ENCODE results near the gene LSM14B. TPM values are rescaled to one million over a fixed set of nuclear protein-coding genes. Genes with fewer than 3 reads are reported as not detected.
"Not testable (repeated sequence)": the region's sequence is repeated elsewhere in the genome, so short reads cannot be mapped to it uniquely, and the experiment has no call there.

The LSM14B gene
- total RNA-seq, 2 donors from 2014 or later = 25.1 to 29.8 TPM

DNA sequence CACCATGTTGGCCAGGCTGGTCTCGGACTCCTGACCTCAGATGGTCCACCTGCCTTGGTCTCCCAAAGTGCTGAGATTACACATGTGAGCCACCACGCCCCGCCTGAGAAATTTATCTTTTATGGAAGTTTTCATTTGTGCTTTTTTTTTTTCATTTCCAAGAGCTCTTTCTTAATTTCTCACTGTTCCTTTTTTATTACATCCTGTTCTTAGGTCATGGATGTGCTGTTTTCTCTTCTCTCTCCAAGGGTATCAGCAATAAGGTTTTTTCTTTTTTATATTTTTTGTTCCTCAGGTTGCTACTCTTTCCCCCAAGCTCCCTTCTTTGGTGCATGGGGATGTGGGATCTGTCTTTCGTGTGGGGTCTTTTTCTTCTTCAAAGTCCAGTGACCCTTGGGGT is 21.2 kb upstream of the LSM14B start:
- H3K27me3 Mint-ChIP-seq = peaks cover 3% of the 10 kb centered on the region
- H3K4me3 Mint-ChIP-seq = no peak overlapping the region
- peaks cover 12% of the 10 kb centered on the region for H3K9me3 Mint-ChIP-seq
- H3K27ac Mint-ChIP-seq = no peak overlapping the region
- H3K36me3 Mint-ChIP-seq (ENCODE audit: low read depth) = no peaks in the 10 kb centered on the region
- ATAC-seq (replicated peaks) = no peak
- no peaks in the 10 kb centered on the region for H3K4me1 Mint-ChIP-seq

DNA sequence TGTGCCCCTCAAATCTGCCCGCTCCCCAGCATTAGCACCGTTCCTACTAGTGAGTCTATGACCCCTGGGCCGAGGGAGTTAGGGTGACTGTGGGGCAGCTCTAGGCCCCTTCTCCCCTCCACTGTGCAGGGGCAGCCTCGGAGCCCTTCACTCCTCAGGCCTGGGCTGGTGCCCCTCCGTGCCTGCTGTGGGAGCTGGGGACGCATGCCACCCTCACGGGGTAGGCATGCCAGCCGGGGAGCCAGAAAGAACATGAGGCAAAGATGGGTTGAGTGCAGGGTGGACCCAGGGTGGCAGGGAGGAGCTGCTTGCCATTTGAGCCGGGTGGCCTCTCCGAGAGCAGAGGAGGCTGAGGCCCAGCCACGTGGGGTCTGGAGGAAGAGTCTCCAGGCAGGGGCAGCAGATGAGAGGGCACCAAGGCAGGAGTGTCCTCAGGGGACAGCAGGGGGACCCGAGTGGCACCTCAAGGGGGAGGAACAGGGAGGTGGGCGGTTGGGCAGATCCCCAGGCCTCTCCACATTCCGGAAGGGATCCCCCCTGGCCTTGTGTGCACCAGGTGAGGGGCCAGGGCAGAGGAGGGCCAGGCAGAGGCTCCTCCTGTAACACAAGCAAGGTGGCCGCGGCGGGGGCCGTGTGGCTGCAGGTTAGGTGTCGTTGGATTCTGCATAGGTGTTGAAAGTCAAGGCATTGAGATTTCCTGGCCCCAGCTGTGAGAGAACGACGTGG is 18.6 kb upstream of the LSM14B start:
- Mint-ChIP-seq H3K4me3 (no peak overlapping the region), H3K36me3 (ENCODE audit: low read depth) (no peaks in the 10 kb centered on the region), H3K27me3 (peaks cover 3% of the 10 kb centered on the region), H3K4me1 (no peaks in the 10 kb centered on the region), H3K27ac (no peak overlapping the region), H3K9me3 (peaks cover 22% of the 10 kb centered on the region)
- no peak for ATAC-seq (replicated peaks)

DNA sequence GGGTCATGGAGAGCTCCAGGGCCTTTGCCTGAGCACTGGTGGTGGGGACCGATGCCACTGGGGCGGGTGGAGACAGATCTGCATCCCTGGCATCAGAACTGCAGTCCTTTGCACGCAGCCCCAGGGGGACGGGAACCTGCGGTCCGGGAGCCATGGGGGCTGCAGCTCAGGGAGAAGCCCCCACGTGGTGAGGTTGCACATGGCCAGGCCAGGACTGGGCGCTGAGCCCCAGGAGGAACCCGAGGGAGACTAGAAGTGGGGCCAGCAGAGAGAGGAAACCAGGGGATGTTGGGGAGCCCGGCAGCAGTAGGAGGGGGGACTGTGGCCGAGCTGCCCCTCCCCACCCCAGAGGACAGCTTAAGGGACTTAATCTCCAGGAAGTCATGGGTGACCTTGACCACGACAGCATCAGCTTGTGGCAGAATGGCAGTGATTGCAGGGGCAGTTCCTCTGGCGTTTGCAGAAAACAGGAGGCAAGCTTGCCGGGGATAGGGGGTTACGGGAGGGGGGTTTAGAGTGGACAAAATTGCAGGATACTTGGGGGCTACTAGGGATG is 18.0 kb upstream of the LSM14B start:
- peaks cover 3% of the 10 kb centered on the region for H3K27me3 Mint-ChIP-seq
- H3K9me3 Mint-ChIP-seq = peaks cover 25% of the 10 kb centered on the region
- no peak for ATAC-seq (replicated peaks)
- no peak overlapping the region for H3K4me3 Mint-ChIP-seq
- no peaks in the 10 kb centered on the region for H3K4me1 Mint-ChIP-seq
- peaks cover 3% of the 10 kb centered on the region for H3K36me3 Mint-ChIP-seq (ENCODE audit: low read depth)
- no peak overlapping the region for H3K27ac Mint-ChIP-seq

DNA sequence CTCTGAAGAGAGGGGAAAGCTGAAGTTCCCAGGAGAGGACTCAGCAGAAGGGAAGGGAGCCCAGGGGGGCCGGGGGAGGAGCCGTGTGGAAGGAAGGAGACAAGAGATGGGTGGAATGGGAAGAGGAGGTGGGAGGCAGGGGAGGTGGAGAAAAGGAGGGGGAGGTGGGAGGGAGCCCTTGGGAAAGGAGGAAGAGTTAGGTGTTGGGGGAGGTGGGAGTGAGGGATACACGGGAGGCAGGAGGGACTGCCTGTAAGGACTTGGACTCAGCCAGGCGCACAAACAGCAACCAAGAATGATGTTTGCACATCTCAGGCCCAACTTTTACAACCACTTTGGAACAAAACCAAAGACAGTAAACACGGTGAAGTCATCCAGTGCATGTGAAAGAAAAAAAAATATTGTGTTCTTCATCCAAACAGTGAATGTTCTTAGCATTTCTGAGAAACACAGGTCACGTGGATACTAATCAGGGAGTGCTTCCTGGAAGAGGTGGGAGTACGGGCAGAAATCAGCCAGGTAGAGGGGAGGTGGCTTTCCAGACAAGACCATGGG is 17.4 kb upstream of the LSM14B start:
- peaks cover 3% of the 10 kb centered on the region for H3K27me3 Mint-ChIP-seq
- H3K4me3 Mint-ChIP-seq = no peak overlapping the region
- no peaks in the 10 kb centered on the region for H3K4me1 Mint-ChIP-seq
- no peak for ATAC-seq (replicated peaks)
- H3K36me3 Mint-ChIP-seq (ENCODE audit: low read depth) = peaks cover 6% of the 10 kb centered on the region
- peaks cover 26% of the 10 kb centered on the region for H3K9me3 Mint-ChIP-seq
- no peak overlapping the region for H3K27ac Mint-ChIP-seq

DNA sequence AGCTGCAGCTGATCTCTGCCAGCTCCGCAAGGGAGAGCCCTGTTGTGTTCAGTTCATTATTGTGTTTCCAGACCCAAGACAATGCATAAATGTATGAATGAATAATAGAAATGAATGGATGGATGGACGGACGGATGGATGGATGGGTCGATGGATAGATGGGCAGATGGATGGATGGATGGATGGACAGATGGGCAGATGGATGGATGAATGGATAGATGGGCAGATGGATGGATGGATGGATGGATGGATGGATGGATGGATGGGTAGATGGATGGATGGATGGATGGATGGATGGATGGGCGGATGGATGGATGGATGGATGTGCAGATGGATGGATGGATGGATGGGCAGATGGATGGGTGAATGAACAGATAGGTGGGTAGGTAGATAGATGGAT is 16.7 kb upstream of the LSM14B start:
- Mint-ChIP-seq H3K4me1 (no peaks in the 10 kb centered on the region), H3K9me3 (peaks cover 26% of the 10 kb centered on the region), H3K36me3 (ENCODE audit: low read depth) (peaks cover 6% of the 10 kb centered on the region), H3K27me3 (peaks cover 3% of the 10 kb centered on the region), H3K27ac (no peak overlapping the region), H3K4me3 (no peak overlapping the region)
- no peak for ATAC-seq (replicated peaks)

DNA sequence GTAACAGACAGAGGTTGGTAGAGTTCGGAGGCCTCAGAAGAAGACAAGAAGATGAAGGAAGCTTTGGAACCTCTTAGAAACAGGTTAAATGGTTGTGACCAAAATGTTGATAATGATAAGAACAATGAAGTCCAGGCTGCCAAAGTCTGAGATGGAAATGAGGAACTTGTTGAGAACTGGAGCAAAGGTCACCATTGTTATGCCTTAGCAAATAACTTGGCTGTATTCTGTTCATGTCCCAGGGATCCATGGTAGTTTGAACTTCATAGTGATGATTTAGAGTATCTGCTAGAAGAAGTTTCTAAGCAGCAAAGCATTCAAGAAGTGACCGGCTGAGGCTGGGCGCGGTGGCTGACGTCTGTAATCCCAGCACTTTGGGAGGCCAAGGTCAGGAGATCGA is 11.1 kb upstream of the LSM14B start:
- ATAC-seq (replicated peaks) = no peak
- Mint-ChIP-seq H3K9me3 (peaks cover 19% of the 10 kb centered on the region), H3K27me3 (no peaks in the 10 kb centered on the region), H3K27ac (no peak overlapping the region), H3K4me1 (no peaks in the 10 kb centered on the region), H3K4me3 (no peak overlapping the region), H3K36me3 (ENCODE audit: low read depth) (peaks cover 6% of the 10 kb centered on the region)

DNA sequence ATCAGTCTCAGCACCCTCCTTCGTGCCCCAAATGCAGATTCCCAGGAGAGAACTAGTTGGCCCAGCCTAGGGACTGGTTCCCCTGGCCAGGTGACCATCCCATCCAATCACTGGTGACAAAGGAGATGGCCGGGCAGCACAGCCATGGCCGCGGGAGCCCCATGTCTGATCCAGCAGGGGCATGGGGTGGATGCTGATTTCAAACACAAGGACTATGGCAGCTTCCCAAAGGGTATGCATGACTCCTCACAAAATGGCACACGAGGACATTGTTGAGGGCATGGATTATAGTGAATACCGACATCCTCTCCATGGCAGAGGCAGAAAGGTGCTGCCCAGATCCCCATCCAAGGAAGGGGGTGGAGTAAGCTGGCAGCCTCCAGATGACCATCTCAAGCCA is 9.9 kb upstream of the LSM14B start:
- peaks cover 3% of the 10 kb centered on the region for H3K4me1 Mint-ChIP-seq
- H3K27ac Mint-ChIP-seq = no peak overlapping the region
- H3K9me3 Mint-ChIP-seq = peaks cover 14% of the 10 kb centered on the region
- H3K27me3 Mint-ChIP-seq = no peaks in the 10 kb centered on the region
- ATAC-seq (replicated peaks) = no peak
- H3K36me3 Mint-ChIP-seq (ENCODE audit: low read depth) = peaks cover 6% of the 10 kb centered on the region
- H3K4me3 Mint-ChIP-seq = no peak overlapping the region

DNA sequence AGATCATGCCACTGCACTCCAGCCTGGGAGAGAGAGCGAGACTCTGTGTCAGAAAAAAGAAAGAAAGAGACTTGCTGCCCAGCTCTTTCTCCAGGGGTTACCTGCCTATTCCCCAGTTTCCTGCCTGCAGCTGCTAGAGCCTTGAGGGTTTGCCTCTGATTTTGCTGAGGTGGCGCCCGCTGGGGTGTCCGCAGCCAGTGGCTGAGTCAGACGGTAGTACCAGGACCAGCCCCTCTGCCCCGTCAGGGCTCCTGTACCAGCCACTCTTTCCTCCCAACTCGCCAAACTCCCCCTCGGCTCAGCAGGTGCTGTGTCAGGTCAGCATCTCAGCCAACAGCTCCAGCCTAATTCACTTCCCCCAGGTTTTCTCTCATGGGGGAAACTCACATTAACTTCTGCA is 7.4 kb upstream of the LSM14B start:
- no peaks in the 10 kb centered on the region for H3K36me3 Mint-ChIP-seq (ENCODE audit: low read depth)
- ATAC-seq (replicated peaks) = no peak
- H3K27ac Mint-ChIP-seq = no peak overlapping the region
- H3K4me1 Mint-ChIP-seq = peaks cover 5% of the 10 kb centered on the region
- H3K27me3 Mint-ChIP-seq = no peaks in the 10 kb centered on the region
- H3K4me3 Mint-ChIP-seq = no peak overlapping the region
- peaks cover 5% of the 10 kb centered on the region for H3K9me3 Mint-ChIP-seq

DNA sequence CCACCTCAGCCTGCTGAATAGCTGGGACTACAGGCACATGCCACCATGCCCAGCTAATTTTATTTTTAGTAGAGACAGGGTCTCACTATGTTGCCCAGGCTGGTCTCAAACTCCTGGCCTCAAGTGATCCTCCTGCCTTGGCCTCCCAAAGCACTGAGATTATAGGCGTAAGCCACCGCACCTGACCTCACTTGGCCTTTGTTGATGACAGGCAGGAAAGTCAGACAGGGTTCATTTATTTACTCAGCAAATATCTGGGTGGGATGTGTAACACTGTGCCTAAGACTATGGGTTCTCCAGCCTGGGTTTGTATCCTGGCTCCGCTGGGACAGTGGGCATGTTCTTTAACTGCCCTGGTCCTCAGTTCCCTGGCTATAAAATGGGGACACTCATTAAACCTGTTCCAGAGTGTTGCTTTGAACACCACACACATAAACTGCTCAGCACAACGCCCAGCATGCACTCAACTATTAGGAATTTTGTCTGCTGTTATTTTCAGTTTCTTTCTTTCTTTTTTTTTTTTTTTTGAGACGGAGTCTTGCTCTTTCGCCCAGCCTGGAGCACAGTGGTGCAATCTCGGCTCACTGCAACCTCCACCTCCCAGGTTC is 6.4 kb upstream of the LSM14B start:
- not testable (repeated sequence) for ATAC-seq (replicated peaks); H3K4me3 Mint-ChIP-seq; H3K27me3 Mint-ChIP-seq; H3K4me1 Mint-ChIP-seq; H3K36me3 Mint-ChIP-seq (ENCODE audit: low read depth); H3K27ac Mint-ChIP-seq; H3K9me3 Mint-ChIP-seq

DNA sequence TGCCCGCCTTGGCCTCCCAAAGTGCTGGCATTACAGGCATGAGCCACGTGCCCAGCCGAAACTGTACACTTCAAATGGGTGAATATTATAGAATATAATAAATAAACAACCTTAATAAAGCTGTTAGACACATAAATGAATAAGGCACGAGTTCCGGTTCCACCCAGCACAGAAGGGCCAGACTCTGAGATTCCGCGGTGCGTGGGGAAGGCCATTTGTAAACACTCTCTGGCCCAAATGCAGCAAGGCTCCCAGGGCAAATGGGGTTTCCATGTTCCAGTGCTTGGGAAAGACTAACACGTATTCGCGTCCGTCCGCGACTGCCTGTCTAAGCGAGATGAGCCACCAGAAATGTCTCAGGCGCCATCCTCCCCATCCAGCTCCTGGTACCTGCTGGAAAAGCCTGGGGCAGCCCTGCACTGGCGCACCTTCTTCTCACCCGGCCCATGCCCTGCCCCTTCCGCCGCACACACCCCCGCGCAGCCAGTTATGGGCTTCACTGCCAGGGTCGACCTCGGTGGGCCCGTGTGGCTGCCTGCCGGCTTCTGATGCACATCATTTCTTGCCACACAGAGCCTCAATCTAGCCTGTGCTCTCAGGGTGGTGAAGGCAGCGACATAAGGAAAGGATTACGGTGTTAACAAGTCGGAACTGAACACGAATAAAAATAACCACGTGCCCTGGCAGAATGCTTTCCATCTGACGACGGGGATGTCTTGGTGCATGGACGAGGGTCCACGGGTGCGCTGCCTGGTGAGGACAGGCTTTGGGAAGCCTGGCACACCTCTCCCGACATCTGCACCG is 5.5 kb upstream of the LSM14B start:
- H3K27ac Mint-ChIP-seq = no peak overlapping the region
- no peaks in the 10 kb centered on the region for H3K36me3 Mint-ChIP-seq (ENCODE audit: low read depth)
- H3K4me3 Mint-ChIP-seq = no peak overlapping the region
- H3K9me3 Mint-ChIP-seq = no peaks in the 10 kb centered on the region
- H3K27me3 Mint-ChIP-seq = no peaks in the 10 kb centered on the region
- ATAC-seq (replicated peaks) = no peak
- peaks cover 5% of the 10 kb centered on the region for H3K4me1 Mint-ChIP-seq

DNA sequence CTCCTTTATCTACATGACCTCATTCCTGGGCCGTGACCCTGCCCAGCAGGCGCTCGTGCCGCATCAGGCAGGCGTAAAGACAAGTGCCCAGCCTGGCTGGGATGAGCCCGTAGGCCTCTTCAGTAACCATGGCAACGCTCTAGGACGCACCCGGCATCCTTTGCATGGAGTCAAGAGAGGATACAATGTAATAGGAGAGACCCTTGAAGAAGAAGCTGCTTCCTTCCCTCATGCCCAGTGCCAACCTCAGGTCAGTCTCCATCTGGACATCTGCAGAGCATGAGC is 5.0 kb upstream of the LSM14B start:
- peaks cover 5% of the 10 kb centered on the region for H3K4me1 Mint-ChIP-seq

DNA sequence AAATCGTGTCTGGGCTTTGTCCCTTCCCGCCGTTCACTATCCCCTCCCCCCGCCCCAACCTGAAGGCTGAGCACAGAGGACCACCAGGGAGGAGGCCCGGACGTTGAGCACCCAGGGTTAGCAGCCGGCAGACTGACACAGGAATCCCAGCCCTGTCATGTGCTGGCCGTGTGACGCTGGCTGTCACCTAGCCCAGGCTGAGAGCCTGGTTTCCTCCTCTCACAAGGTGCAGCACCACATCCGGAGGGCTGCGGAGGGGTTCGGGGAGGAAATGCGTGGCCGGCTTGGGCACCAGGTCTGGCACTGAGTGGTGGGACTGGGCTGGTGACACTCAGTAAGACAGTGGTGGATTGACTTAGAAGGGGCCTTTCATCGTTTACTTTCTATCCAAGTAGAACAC is 4.6 kb upstream of the LSM14B start:
- ATAC-seq (replicated peaks) = peak; percentile 7
- Mint-ChIP-seq H3K4me3 (peak overlapping the region; percentile 12), H3K36me3 (ENCODE audit: low read depth) (no peaks in the 10 kb centered on the region), H3K27me3 (no peaks in the 10 kb centered on the region), H3K27ac (no peak overlapping the region), H3K9me3 (no peaks in the 10 kb centered on the region), H3K4me1 (peaks cover 5% of the 10 kb centered on the region)

More for the DNA sequence above, 5.0 kb upstream of the LSM14B start:
- Mint-ChIP-seq H3K9me3 (no peaks in the 10 kb centered on the region), H3K36me3 (ENCODE audit: low read depth) (no peaks in the 10 kb centered on the region), H3K4me3 (peak overlapping the region; percentile 12), H3K27me3 (no peaks in the 10 kb centered on the region), H3K27ac (no peak overlapping the region)
- no peak for ATAC-seq (replicated peaks)

DNA sequence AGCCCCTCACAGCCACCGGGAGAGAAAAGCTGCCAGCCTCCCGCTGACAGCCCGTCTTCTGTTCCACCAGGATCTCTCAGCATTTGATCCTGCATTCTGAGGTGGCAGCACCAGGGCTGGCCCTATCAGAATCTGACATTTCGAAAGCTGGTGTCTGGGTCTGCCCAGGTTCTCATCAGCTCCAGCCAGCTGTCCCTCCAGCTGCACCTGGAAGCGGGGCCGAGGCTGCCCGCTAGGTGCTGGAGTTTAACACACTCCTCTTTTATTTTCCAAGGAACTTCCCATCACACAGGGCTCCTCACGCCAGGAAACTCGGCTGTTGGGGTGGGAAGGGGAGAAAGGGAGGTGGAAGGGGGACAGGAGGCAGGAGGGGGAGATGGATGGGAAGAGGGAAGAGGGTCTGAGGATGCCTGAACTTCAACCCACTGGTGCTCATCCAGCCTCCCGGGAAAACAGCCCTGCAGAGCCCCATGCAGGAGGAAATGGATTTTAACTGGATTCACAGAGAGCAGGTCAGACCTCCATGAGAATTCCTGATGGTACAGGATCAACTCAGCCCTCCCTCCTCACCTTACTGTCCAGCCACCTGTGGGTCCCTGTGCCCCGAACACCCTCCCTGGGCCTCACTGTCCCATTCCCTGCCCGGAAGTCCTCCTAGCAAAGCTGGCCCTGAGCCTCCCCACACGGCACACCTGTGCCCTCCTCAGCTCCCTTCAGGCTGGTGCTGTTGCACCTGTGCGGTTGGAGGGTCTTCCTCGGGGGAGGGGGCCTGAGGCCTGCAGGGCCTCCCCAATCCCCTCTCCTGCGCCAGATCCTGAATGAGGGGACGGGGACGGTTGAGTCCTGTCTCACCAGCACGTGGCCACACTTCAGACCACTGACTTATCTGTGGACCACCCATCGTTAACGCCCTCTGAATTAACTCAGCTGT is 3.9 kb upstream of the LSM14B start:
- Mint-ChIP-seq H3K27ac (no peak overlapping the region), H3K4me3 (no peak overlapping the region), H3K4me1 (peaks cover 5% of the 10 kb centered on the region)

DNA sequence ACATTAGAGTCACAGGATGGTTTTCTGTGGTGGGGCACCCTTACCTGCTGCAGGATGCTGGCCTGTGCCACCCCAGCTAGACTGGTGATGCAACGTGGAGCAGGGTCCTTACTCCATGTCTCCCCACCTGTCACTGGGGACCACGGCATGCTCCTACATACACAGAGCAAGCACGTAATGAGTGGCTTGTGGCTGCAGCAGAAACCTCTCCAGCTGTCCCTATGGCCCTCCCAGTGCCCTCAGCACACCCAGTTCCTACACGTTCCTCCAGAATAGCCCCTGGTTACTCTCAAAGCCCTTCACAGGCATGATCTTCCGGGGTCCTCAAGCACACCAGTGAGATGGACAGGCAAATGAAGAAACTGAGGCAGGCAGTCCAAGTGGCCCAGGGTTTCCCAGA is 3.2 kb upstream of the LSM14B start:
- H3K36me3 Mint-ChIP-seq (ENCODE audit: low read depth) = peaks cover 2% of the 10 kb centered on the region
- no peaks in the 10 kb centered on the region for H3K27me3 Mint-ChIP-seq
- H3K4me3 Mint-ChIP-seq = no peak overlapping the region
- no peak for ATAC-seq (replicated peaks)
- H3K4me1 Mint-ChIP-seq = peaks cover 6% of the 10 kb centered on the region
- no peak overlapping the region for H3K27ac Mint-ChIP-seq
- no peaks in the 10 kb centered on the region for H3K9me3 Mint-ChIP-seq

More for the DNA sequence above, 3.9 kb upstream of the LSM14B start:
- no peak for ATAC-seq (replicated peaks)
- Mint-ChIP-seq H3K27me3 (no peaks in the 10 kb centered on the region), H3K9me3 (no peaks in the 10 kb centered on the region), H3K36me3 (ENCODE audit: low read depth) (no peaks in the 10 kb centered on the region)

Measured in activated T-helper 17 cell treated with anti-CD3 and anti-CD28 coated beads, Interleukin-2, amount 50 U/mL, for 72 hours (primary cell).